HCT116 (cell line): Measurements from ENCODE around the gene TOX2. TPM values are rescaled to one million over a fixed set of nuclear protein-coding genes. Genes with fewer than 3 reads are reported as not detected.

Experiments
- ATAC-seq: fragments of 200-7000 bp; cut with Tn5 transposase; 2 replicates; pipeline ENCODE4 v1.9.1; 2020; ENCODE audit warnings: mild to moderate bottlenecking, moderate library complexity
- BruUV-seq: library from RNA; stranded (reverse); fragments of 400-500 nt; replicated peaks from 2 replicates; lab custom pipeline; 2021; lab: Mats Ljungman, UMichigan
- CTCF ChIA-PET: fragments of 300-600 bp; sonication (Branson Sonifier 250); formaldehyde crosslinking; loops from one replicate; lab custom pipeline; 2021; ENCODE audit warnings: antibody characterized with exemption; lab: Charles Lee
- POLR2A ChIA-PET: fragments of 300-600, 350-600 bp; sonication (Branson Sonifier 250); formaldehyde crosslinking; loops from one replicate; lab custom pipeline; 2021; ENCODE audit warnings: antibody characterized with exemption; lab: Charles Lee
- RAD21 ChIA-PET, 2 experiments: fragments of 300-600 bp; sonication (Branson Sonifier 250); formaldehyde crosslinking; loops; one replicate each; lab custom pipeline; 2023; ENCODE audit warnings: low total read pairs in 2 of 2; ENCODE audit not compliant: uncharacterized antibody in 2 of 2, unreplicated experiment in 2 of 2, low non-redundant PET in 1 of 2; lab: Charles Lee
- DNase-seq: peaks from one replicate; pipeline ENCODE4 v3.0.0-alpha.2; 2010; ENCODE audit warnings: low read depth, low spot score
- H2AFZ ChIP-seq: fragments of 200-600 bp; shearing (Covaris generic), sonication (generic); 2 replicates; pipeline ENCODE4 v1.6.1; 2017; ENCODE audit warnings: low read depth, mixed run types, mixed read lengths, antibody characterized with exemption, low read length; ENCODE audit not compliant: poor library complexity, severe bottlenecking
- H3K27ac ChIP-seq: 2 replicates; pipeline ENCODE4 v1.5.1; 2012; ENCODE audit warnings: low read depth, low read length
- H3K27me3 ChIP-seq: fragments of 200-600 bp; sonication (generic); 2 replicates; pipeline ENCODE4 v1.6.1; 2016; ENCODE audit warnings: mixed run types, low read length, mixed read lengths; ENCODE audit not compliant: insufficient read depth
- H3K36me3 ChIP-seq, 2 experiments: fragments of 200-500 bp in 1 of 2; fragments of 200-600 bp in 1 of 2; sonication (Bioruptor generic) in 1 of 2; sonication (generic) in 1 of 2; 2 replicates each; pipeline versions ENCODE4 v1.5.1 to v1.6.1; 2014 to 2016; ENCODE audit warnings: low read length in 2 of 2, inconsistent platforms in 1 of 2, mixed read lengths in 1 of 2, mixed run types in 1 of 2; ENCODE audit not compliant: insufficient read depth in 2 of 2, control insufficient read depth in 1 of 2
- H3K4me1 ChIP-seq, 2 experiments: fragments of 200-600 bp in 1 of 2; sonication (generic) in 1 of 2; 2 replicates each; pipeline versions ENCODE4 v1.5.1 to v1.6.1; 2012 to 2017; ENCODE audit warnings: low read length in 2 of 2, inconsistent platforms in 1 of 2, mild to moderate bottlenecking in 1 of 2, mixed read lengths in 1 of 2, mixed run types in 1 of 2, moderate library complexity in 1 of 2; ENCODE audit not compliant: insufficient read depth in 2 of 2, control insufficient read depth in 1 of 2
- H3K4me2 ChIP-seq: fragments of 200-600 bp; sonication (generic); 2 replicates; pipeline ENCODE4 v1.6.1; 2017; ENCODE audit warnings: mixed run types, low read length, mixed read lengths
- H3K4me3 ChIP-seq, 2 experiments: fragments of 200-600 bp in 1 of 2; sonication (generic) in 1 of 2; replicated peaks in 1 of 2; 2 replicates each; pipeline ENCODE4 v1.5.1; 2011 to 2016; ENCODE audit warnings: low read length in 2 of 2, control low read depth in 1 of 2, low read depth in 1 of 2, mild to moderate bottlenecking in 1 of 2, mixed read lengths in 1 of 2, mixed run types in 1 of 2
- H3K79me2 ChIP-seq: fragments of 200-600 bp; sonication (generic); 2 replicates; pipeline ENCODE4 v1.6.1; 2017; ENCODE audit warnings: mild to moderate bottlenecking, mixed run types, low read length, moderate library complexity, mixed read lengths; ENCODE audit not compliant: insufficient read depth
- H3K9ac ChIP-seq: fragments of 200-600 bp; sonication (generic); 2 replicates; pipeline ENCODE4 v1.6.1; 2016; ENCODE audit warnings: low read length, mixed read lengths
- H3K9me2 ChIP-seq: fragments of 200-600 bp; sonication (generic), shearing (Covaris generic); 2 replicates; pipeline ENCODE4 v1.6.1; 2017; ENCODE audit warnings: mixed run types, mild to moderate bottlenecking, moderate library complexity; ENCODE audit not compliant: insufficient read depth
- H3K9me3 ChIP-seq, 2 experiments: fragments of 200-500 bp in 1 of 2; fragments of 200-600 bp in 1 of 2; sonication (Bioruptor generic) in 1 of 2; sonication (generic) in 1 of 2; 2 replicates each; pipeline ENCODE4 v1.6.1; 2014 to 2017; ENCODE audit warnings: low read length in 2 of 2, mixed read lengths in 2 of 2, inconsistent platforms in 1 of 2, low read depth in 1 of 2, mild to moderate bottlenecking in 1 of 2, mixed run types in 1 of 2, moderate library complexity in 1 of 2; ENCODE audit not compliant: control insufficient read depth in 1 of 2, insufficient read depth in 1 of 2
- H4K20me1 ChIP-seq: fragments of 200-600 bp; sonication (generic), shearing (Covaris generic); 2 replicates; pipeline ENCODE4 v1.6.1; 2017; ENCODE audit warnings: mixed run types, mild to moderate bottlenecking, moderate library complexity; ENCODE audit not compliant: insufficient read depth
- ATF3 ChIP-seq: IDR thresholded peaks from 2 replicates; pipeline ENCODE4 v1.6.1; 2012
- CBX3 ChIP-seq: IDR thresholded peaks from 2 replicates; pipeline ENCODE4 v1.6.1; 2012; ENCODE audit warnings: low read depth
- CEBPB ChIP-seq: IDR thresholded peaks from 2 replicates; pipeline ENCODE4 v1.6.1; 2012; ENCODE audit warnings: low read depth
- EGR1 ChIP-seq: IDR thresholded peaks from 2 replicates; pipeline ENCODE4 v1.6.1; 2012; ENCODE audit warnings: low read depth
- JUND ChIP-seq: IDR thresholded peaks from 2 replicates; pipeline ENCODE4 v1.6.1; 2012
- POLR2A ChIP-seq: IDR thresholded peaks from 2 replicates; pipeline ENCODE4 v1.7.0; 2011; ENCODE audit warnings: borderline replicate concordance; ENCODE audit not compliant: insufficient read depth, insufficient read length; ENCODE audit errors: extremely low read depth
- POLR2AphosphoS5 ChIP-seq: IDR thresholded peaks from 2 replicates; pipeline ENCODE4 v1.6.1; 2011; ENCODE audit warnings: mild to moderate bottlenecking, low read depth, low read length, moderate library complexity
- RAD21 ChIP-seq: IDR thresholded peaks from 2 replicates; pipeline ENCODE4 v1.6.1; 2012; ENCODE audit warnings: low read depth, mild to moderate bottlenecking
- SP1 ChIP-seq: IDR thresholded peaks from 2 replicates; pipeline ENCODE4 v1.6.1; 2012; ENCODE audit warnings: low read depth
- SRF ChIP-seq: IDR thresholded peaks from 2 replicates; pipeline ENCODE4 v1.6.1; 2012; ENCODE audit warnings: low read depth
- TCF7L2 ChIP-seq: IDR thresholded peaks from 2 replicates; pipeline ENCODE4 v1.7.0; 2011; ENCODE audit warnings: borderline replicate concordance, inconsistent platforms; ENCODE audit not compliant: insufficient read depth, insufficient read length; ENCODE audit errors: extremely low read depth
- YY1 ChIP-seq: IDR thresholded peaks from 2 replicates; pipeline ENCODE4 v1.6.1; 2011; ENCODE audit warnings: low read length, low read depth, moderate library complexity, mild to moderate bottlenecking; ENCODE audit not compliant: insufficient replicate concordance; ENCODE audit errors: extremely low read depth
- ZBTB33 ChIP-seq: IDR thresholded peaks from 2 replicates; pipeline ENCODE4 v1.6.1; 2011; ENCODE audit warnings: mild to moderate bottlenecking, low read length, moderate library complexity; ENCODE audit not compliant: insufficient replicate concordance; ENCODE audit errors: extremely low read depth
- ZFX ChIP-seq: fragments of 450-650 bp; IDR thresholded peaks from 2 replicates; pipeline ENCODE4 v1.6.1; 2017
- ZNF274 ChIP-seq: fragments of 200-500 bp; sonication (Bioruptor generic); IDR thresholded peaks from 2 replicates; pipeline ENCODE4 v1.6.1; 2014; ENCODE audit warnings: mild to moderate bottlenecking, low read depth, low read length, inconsistent platforms
- intact Hi-C: fragments of 100-400 bp; cut with micrococcal nuclease; formaldehyde crosslinking; loops from 2 replicates; pipeline ENCODE4 v1.10.0; 2022
- total RNA-seq: library from RNA; stranded (reverse); gene quantifications from one replicate; pipeline ENCODE4 v1.2.1, GENCODE V29; 2021; ENCODE audit not compliant: unreplicated experiment
- TF ChIP-seq, protein P1 (sequence below): IDR thresholded peaks from 2 replicates; pipeline ENCODE4 v1.6.1; 2012; ENCODE audit warnings: low read depth
- TF ChIP-seq, protein P2 (sequence below): IDR thresholded peaks from 2 replicates; pipeline ENCODE4 v1.6.1; 2012

The TOX2 gene
- total RNA-seq, 1 experiment from 2014 or later = 39.6 TPM

DNA sequence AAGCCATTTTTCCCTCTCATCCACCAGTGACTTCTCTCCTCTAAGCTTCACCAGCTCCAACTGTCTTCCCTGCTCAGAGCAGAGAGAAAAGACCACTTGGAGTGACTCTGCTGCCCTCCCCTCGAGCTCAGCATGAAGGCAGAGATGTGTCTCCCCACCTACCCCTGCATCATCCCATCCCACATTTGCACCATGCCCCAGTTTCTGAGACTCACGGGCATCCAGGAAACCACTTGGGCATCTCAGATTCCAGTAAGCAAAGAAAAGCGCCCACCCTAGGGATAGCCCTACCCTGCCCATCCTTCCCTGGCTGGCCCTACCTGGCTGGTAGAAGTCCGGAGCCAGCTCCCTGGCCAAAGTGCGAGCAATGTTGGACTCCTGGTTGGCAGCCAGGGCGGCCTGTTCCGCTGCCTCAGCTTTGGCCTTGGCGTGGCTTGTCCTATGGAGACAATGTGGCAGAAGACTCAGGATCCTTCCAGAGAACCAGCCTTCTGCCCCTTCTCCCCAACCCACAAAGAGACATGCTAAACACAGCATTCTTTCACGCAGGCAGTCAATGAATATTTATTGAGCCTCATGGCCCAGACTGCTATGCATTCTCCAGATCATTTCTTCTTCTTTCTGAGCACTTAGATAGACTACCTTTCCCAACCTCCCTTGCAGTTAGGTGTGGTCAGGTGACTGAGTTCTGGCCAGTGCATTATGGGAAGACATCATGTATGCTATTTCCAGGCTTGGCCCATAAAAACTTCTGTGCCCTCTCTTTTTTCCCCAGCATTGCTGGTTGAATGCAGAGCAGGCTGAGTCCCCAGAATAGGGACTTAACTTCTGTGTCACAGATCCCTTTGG, 203.8 kb downstream of the TOX2 start:
- ChIA-PET POLR2A (interaction anchor here (0.9 kb wide), 1 partner anchor 72 kb away, joined by 3 read pairs; no protein-coding TSS in a partner anchor), RAD21 (interaction anchor here in 1 of 2 experiments (1.9 kb wide), 1 partner anchor 72 kb away, joined by 24 read pairs; no protein-coding TSS in a partner anchor), CTCF (interaction anchor here (0.9 to 6.2 kb wide), 6 partner anchors 72 to 565 kb away, joined by 3 to 197 read pairs (median 7); no protein-coding TSS in a partner anchor)
- H3K27ac ChIP-seq = no peak overlapping the region
- no peaks in the 10 kb centered on the region for H3K27me3 ChIP-seq
- H3K9me3 ChIP-seq = no peaks in the 10 kb centered on the region
- H3K9me2 ChIP-seq = no peaks in the 10 kb centered on the region
- peak overlapping the region; percentile 78 for H2AFZ ChIP-seq
- DNase-seq (no peak), ATAC-seq (no peak)
- no peaks in the 10 kb centered on the region for H4K20me1 ChIP-seq
- H3K4me2 ChIP-seq = no peak overlapping the region
- no peaks in the 10 kb centered on the region for H3K79me2 ChIP-seq
- no peak overlapping the region for H3K9ac ChIP-seq
- H3K4me3 ChIP-seq = no peak overlapping the region
- BruUV-seq = no TSS peak
- intact Hi-C loops = loop anchor here (5.0 kb wide), 2 partner anchors 269 to 344 kb away; no protein-coding TSS in a partner anchor
- no peak for TF ChIP-seq JUND
- TF ChIP-seq POLR2A = no peak
- no peak for TF ChIP-seq POLR2AphosphoS5
- no peak for TF ChIP-seq SRF
- TF ChIP-seq, protein P1, sequence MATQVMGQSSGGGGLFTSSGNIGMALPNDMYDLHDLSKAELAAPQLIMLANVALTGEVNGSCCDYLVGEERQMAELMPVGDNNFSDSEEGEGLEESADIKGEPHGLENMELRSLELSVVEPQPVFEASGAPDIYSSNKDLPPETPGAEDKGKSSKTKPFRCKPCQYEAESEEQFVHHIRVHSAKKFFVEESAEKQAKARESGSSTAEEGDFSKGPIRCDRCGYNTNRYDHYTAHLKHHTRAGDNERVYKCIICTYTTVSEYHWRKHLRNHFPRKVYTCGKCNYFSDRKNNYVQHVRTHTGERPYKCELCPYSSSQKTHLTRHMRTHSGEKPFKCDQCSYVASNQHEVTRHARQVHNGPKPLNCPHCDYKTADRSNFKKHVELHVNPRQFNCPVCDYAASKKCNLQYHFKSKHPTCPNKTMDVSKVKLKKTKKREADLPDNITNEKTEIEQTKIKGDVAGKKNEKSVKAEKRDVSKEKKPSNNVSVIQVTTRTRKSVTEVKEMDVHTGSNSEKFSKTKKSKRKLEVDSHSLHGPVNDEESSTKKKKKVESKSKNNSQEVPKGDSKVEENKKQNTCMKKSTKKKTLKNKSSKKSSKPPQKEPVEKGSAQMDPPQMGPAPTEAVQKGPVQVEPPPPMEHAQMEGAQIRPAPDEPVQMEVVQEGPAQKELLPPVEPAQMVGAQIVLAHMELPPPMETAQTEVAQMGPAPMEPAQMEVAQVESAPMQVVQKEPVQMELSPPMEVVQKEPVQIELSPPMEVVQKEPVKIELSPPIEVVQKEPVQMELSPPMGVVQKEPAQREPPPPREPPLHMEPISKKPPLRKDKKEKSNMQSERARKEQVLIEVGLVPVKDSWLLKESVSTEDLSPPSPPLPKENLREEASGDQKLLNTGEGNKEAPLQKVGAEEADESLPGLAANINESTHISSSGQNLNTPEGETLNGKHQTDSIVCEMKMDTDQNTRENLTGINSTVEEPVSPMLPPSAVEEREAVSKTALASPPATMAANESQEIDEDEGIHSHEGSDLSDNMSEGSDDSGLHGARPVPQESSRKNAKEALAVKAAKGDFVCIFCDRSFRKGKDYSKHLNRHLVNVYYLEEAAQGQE = no peak
- TF ChIP-seq ZBTB33 = no peak
- no peak for TF ChIP-seq TCF7L2
- TF ChIP-seq CBX3 = no peak
- TF ChIP-seq EGR1 = no peak
- TF ChIP-seq ATF3 = no peak
- TF ChIP-seq YY1 = no peak
- TF ChIP-seq SP1 = no peak
- TF ChIP-seq, protein P2, sequence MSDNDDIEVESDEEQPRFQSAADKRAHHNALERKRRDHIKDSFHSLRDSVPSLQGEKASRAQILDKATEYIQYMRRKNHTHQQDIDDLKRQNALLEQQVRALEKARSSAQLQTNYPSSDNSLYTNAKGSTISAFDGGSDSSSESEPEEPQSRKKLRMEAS = no peak
- no peak for TF ChIP-seq ZNF274
- no peak for TF ChIP-seq ZFX
- TF ChIP-seq RAD21 = no peak
- TF ChIP-seq CEBPB = no peak
- peaks cover 0 to 4% of the 10 kb centered on the region in 2 experiments; a peak in 1 of 4 replicates for H3K4me1 ChIP-seq
- H3K36me3 ChIP-seq = no peaks in the 10 kb centered on the region
